Vagina (tissue), 2 donors: Measurements from ENCODE around the gene PPM1D. TPM values are rescaled to one million over a fixed set of nuclear protein-coding genes. Genes with fewer than 3 reads are reported as not detected.
"Not testable (repeated sequence)": the region's sequence is repeated elsewhere in the genome, so short reads cannot be mapped to it uniquely, and the experiment has no call there.

ENCODE experiments used
- DNase-seq, 2 donors: peaks; one replicate each; pipeline ENCODE4 v3.0.0-alpha.2; 2017; ENCODE audit errors: extremely low spot score in 2 of 2
- H3K27ac ChIP-seq: fragments of 200-600 bp; sonication (generic); one replicate; pipeline ENCODE4 v1.5.1; 2019
- H3K27me3 ChIP-seq: fragments of 200-600 bp; sonication (generic); one replicate; pipeline ENCODE4 v1.5.1; 2019
- H3K36me3 ChIP-seq, 2 donors: fragments of 200-600 bp; sonication (generic); one replicate each; pipeline ENCODE4 v1.5.1; 2017 to 2019
- H3K4me1 ChIP-seq: fragments of 200-600 bp; sonication (generic); one replicate; pipeline ENCODE4 v1.5.1; 2019
- H3K4me3 ChIP-seq, 2 donors: fragments of 200-600 bp; sonication (generic); 1 replicate in 1 of 2; 2 replicates in 1 of 2; pipeline ENCODE4 v1.5.1; 2016 to 2019
- H3K9me3 ChIP-seq: fragments of 200-600 bp; sonication (generic); one replicate; pipeline ENCODE4 v1.5.1; 2019
- POLR2A ChIP-seq, 2 donors: fragments of 450-650 bp; IDR thresholded peaks; one replicate each; pipeline ENCODE4 v1.6.1; 2017; ENCODE audit warnings: antibody characterized with exemption in 2 of 2, mild to moderate bottlenecking in 2 of 2, moderate library complexity in 2 of 2
- POLR2AphosphoS5 ChIP-seq, 2 donors: sonication (generic); formaldehyde crosslinking; IDR thresholded peaks; one replicate each; pipeline ENCODE4 v1.9.0; 2017; ENCODE audit warnings: antibody characterized with exemption in 2 of 2, mild to moderate bottlenecking in 2 of 2, low read depth in 1 of 2; ENCODE audit not compliant: insufficient read depth in 1 of 2
- intact Hi-C: fragments of 100-400 bp; cut with DNase I; formaldehyde crosslinking; loops from one replicate; pipeline ENCODE4 v1.15.1; 2023
- total RNA-seq: library from RNA; depleted of rRNA; stranded (reverse); fragments of >200 nt; gene quantifications from one replicate; pipeline ENCODE4 v1.2.3, GENCODE V29; 2016
- TF ChIP-seq, protein P1 (sequence below), 3 experiments: fragments of 450-650 bp in 2 of 3; fragments of 200-600 bp in 1 of 3; sonication (generic) in 1 of 3; IDR thresholded peaks; one replicate each; pipeline ENCODE4 v1.5.1; 2017 to 2019; ENCODE audit warnings: antibody characterized with exemption in 3 of 3, mild to moderate bottlenecking in 2 of 3, moderate library complexity in 2 of 3

PPM1D gene
- total RNA-seq, 1 donor from 2014 or later, result 9.8 TPM

DNA sequence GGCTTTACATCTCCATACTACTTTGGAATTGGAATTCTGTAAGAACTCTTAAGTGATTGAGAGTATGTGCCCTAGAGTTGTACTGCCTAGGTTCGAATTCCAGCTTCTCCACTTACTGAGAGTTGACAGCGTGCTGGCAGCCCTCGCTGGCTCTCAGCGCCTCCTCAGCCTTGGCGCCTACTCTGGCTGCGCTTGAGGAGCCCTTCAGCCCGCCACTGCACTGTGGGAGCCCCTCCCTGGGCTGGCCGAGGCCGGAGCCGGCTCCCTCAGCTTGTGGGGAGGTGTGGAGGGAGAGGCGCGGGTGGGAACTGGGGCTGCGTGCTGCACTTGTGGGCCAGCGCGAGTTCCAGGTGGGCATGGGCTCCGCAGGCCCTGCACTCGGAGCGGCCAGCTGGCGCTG is 13.3 kb downstream of the PPM1D start:
- H3K36me3 ChIP-seq, result no peaks in the 10 kb centered on the region
- no peak for DNase-seq
- no peak overlapping the region for H3K27ac ChIP-seq
- TF ChIP-seq POLR2AphosphoS5 (IDR thresholded peaks at IDR 0.05; ENCODE audit: insufficient read depth in 1 of 2, low read depth in 1 of 2), result no peak
- TF ChIP-seq, protein P1, sequence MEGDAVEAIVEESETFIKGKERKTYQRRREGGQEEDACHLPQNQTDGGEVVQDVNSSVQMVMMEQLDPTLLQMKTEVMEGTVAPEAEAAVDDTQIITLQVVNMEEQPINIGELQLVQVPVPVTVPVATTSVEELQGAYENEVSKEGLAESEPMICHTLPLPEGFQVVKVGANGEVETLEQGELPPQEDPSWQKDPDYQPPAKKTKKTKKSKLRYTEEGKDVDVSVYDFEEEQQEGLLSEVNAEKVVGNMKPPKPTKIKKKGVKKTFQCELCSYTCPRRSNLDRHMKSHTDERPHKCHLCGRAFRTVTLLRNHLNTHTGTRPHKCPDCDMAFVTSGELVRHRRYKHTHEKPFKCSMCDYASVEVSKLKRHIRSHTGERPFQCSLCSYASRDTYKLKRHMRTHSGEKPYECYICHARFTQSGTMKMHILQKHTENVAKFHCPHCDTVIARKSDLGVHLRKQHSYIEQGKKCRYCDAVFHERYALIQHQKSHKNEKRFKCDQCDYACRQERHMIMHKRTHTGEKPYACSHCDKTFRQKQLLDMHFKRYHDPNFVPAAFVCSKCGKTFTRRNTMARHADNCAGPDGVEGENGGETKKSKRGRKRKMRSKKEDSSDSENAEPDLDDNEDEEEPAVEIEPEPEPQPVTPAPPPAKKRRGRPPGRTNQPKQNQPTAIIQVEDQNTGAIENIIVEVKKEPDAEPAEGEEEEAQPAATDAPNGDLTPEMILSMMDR (IDR thresholded peaks at IDR 0.05), result no peak
- no peak for TF ChIP-seq POLR2A (IDR thresholded peaks at IDR 0.05)
- no peaks in the 10 kb centered on the region for H3K9me3 ChIP-seq
- H3K4me1 ChIP-seq, result peaks cover 43% of the 10 kb centered on the region
- no peaks in the 10 kb centered on the region for H3K27me3 ChIP-seq
- no peak overlapping the region for H3K4me3 ChIP-seq
- intact Hi-C loops, result no loop called here

DNA sequence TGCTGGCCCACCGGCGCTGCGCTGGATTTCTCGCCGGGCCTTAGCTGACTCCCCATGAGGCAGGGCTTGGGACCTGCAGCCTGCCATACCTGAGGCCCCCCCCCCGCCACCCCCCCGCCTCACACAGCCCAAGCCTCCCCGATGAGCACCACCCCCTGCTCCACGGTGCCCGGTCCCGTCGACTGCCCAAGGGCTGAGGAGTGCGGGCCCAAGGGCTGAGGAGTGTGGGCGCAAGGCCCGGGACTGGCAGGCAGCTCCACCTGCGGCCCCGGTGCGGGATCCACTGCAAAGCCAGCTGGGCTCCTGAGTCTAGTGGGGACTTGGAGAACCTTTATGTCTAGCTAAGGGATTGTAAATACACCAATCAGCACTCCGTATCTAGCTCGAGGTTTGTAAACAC is 13.8 kb downstream of the PPM1D start:
- H3K4me1 ChIP-seq, result peaks cover 43% of the 10 kb centered on the region

DNA sequence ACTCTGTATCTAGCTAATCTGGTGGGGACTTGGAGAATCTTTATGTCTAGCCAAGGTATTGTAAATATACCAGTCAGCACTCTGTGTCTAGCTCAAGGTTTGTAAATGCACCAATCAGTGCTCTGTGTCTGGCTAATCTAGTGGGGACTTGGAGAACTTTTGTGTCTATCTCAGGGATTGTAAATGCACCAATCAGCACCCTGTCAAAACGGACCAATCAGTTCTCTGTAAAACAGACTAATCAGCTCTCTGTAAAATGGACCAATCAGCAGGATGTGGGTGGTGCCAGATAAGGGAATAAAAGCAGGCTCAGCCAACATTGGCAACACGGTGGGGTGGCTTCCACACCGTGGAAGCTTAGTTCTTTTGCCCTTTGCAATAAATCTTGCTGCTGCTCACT is 14.3 kb downstream of the PPM1D start:
- H3K36me3 ChIP-seq, H3K4me3 ChIP-seq, H3K27me3 ChIP-seq, intact Hi-C loops, H3K9me3 ChIP-seq, H3K27ac ChIP-seq, DNase-seq: not testable (repeated sequence)
- H3K4me1 ChIP-seq, result peaks cover 44% of the 10 kb centered on the region

More for the DNA sequence above, 13.8 kb downstream of the PPM1D start:
- H3K36me3 ChIP-seq, H3K4me3 ChIP-seq, intact Hi-C loops, H3K27ac ChIP-seq, H3K27me3 ChIP-seq, H3K9me3 ChIP-seq, DNase-seq: not testable (repeated sequence)

DNA sequence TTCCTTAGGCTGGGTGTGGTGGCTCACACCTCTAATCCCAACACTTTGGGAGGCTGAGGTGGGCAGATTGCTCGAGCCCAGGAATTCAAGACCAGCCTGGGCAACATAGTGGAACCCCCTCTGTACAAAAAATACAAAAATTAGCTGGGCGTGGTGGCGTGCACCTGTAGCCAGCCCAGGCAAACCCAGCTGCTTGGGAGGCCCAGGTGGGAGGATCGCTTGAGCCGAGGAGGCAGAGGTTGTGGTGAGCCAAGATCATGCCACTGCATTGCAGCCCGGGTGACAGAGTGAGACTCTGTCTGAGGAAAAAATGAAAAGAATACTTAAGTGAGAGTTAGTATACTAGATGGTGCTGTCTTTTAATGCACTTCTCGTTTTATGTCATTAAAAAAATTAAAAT is 15.1 kb downstream of the PPM1D start:
- intact Hi-C loops, result no loop called here

DNA sequence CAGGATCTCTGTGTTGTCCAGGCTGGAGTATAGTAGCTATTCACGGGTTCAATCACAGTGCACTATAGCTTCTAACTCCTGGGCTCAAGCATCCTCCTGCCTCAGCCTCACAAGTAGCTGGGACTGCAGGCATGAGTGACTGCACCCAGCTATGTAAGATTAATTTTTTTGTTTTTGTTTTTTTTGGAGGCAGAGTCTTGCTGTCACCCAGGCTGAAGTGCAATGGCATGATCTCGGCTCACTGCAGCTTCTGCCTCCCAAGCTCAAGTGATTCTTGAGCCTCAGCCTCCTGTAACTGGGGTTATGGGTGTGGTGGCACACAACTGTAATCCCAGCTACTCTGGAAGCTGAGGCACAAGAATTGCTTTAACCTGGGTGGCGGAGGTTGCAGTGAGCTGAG is 15.8 kb downstream of the PPM1D start:
- H3K27ac ChIP-seq, result no peak overlapping the region
- DNase-seq, result no peak
- no peak overlapping the region for H3K4me3 ChIP-seq
- H3K9me3 ChIP-seq, result no peaks in the 10 kb centered on the region
- peaks cover 46% of the 10 kb centered on the region for H3K4me1 ChIP-seq
- H3K27me3 ChIP-seq, result no peaks in the 10 kb centered on the region
- TF ChIP-seq POLR2AphosphoS5 (IDR thresholded peaks at IDR 0.05; ENCODE audit: insufficient read depth in 1 of 2, low read depth in 1 of 2) (no peak), POLR2A (IDR thresholded peaks at IDR 0.05) (no peak)
- TF ChIP-seq, protein P1 (IDR thresholded peaks at IDR 0.05), result no peak
- intact Hi-C loops, result no loop called here
- H3K36me3 ChIP-seq, result no peaks in the 10 kb centered on the region

More for the DNA sequence above, 15.1 kb downstream of the PPM1D start:
- Histone ChIP-seq H3K27ac (no peak overlapping the region), H3K27me3 (no peaks in the 10 kb centered on the region), H3K9me3 (no peaks in the 10 kb centered on the region), H3K4me1 (peaks cover 51% of the 10 kb centered on the region), H3K4me3 (no peak overlapping the region), H3K36me3 (no peaks in the 10 kb centered on the region)
- no peak for TF ChIP-seq POLR2AphosphoS5 (IDR thresholded peaks at IDR 0.05; ENCODE audit: insufficient read depth in 1 of 2, low read depth in 1 of 2)
- TF ChIP-seq, protein P1 (IDR thresholded peaks at IDR 0.05), result no peak
- no peak for TF ChIP-seq POLR2A (IDR thresholded peaks at IDR 0.05)
- DNase-seq, result no peak

DNA sequence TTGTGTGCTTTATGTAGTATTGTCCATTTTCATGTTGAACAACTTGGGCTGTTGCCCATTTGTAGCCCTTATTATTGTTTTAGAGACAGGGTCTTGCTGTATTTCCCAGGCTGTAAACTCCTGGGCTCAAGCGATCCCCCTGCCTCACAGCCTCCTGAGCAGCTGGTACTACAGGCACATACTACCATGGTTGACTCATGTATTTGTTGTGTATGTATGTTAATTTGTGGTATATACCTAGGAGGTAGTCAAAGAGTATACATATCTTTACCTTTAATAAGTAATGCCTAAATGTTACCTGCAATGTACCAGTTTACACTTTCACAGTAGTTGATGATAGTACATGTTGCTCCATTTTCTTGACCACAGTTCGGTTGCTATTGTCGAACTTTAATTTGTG is 18.1 kb downstream of the PPM1D start:
- H3K4me3 ChIP-seq, result no peak overlapping the region
- no peaks in the 10 kb centered on the region for H3K27me3 ChIP-seq
- H3K36me3 ChIP-seq, result no peaks in the 10 kb centered on the region
- no peak overlapping the region for H3K27ac ChIP-seq
- H3K9me3 ChIP-seq, result no peaks in the 10 kb centered on the region
- intact Hi-C loops, result no loop called here
- TF ChIP-seq POLR2AphosphoS5 (IDR thresholded peaks at IDR 0.05; ENCODE audit: insufficient read depth in 1 of 2, low read depth in 1 of 2) (no peak), POLR2A (IDR thresholded peaks at IDR 0.05) (no peak)
- TF ChIP-seq, protein P1 (IDR thresholded peaks at IDR 0.05), result no peak
- peaks cover 26% of the 10 kb centered on the region for H3K4me1 ChIP-seq
- no peak for DNase-seq
